ENCODE measurements around the gene NSRP1.
"Not testable (repeated sequence)": the region's sequence is repeated elsewhere in the genome, so short reads cannot be mapped to it uniquely, and the experiment has no call there.

Gene NSRP1

GRCh38 chr17:30188211-30188939 lies 71.8 kb downstream of the NSRP1 start:
- no peak for DNase-seq

GRCh38 chr17:30191072-30191471 lies 74.5 kb downstream of the NSRP1 start:
- no peak for DNase-seq

- DNase-seq = no peak
Observed at GRCh38 chr17:30196504-30196903, 79.9 kb downstream of the NSRP1 start.

GRCh38 chr17:30197416-30197815 lies 80.8 kb downstream of the NSRP1 start:
- DNase-seq = no peak

- no peak for DNase-seq
Observed at GRCh38 chr17:30199600-30199999, 83.0 kb downstream of the NSRP1 start.

GRCh38 chr17:30200106-30200505 lies 83.5 kb downstream of the NSRP1 start:
- DNase-seq = no peak

- DNase-seq = not testable (repeated sequence)
Observed at GRCh38 chr17:30200656-30201055, 84.0 kb downstream of the NSRP1 start.

GRCh38 chr17:30203471-30203981 lies 86.9 kb downstream of the NSRP1 start:
- DNase-seq = no peak

- DNase-seq = no peak
Observed at GRCh38 chr17:30207655-30208054, 91.0 kb downstream of the NSRP1 start.

GRCh38 chr17:30208214-30208613 lies 91.6 kb downstream of the NSRP1 start:
- no peak for DNase-seq

GRCh38 chr17:30209930-30210329 lies 93.3 kb downstream of the NSRP1 start:
- DNase-seq = no peak

GRCh38 chr17:30210366-30210765 lies 93.8 kb downstream of the NSRP1 start:
- no peak for DNase-seq

- DNase-seq = no peak
Observed at GRCh38 chr17:30210901-30211300, 94.3 kb downstream of the NSRP1 start.

- DNase-seq = no peak
Observed at GRCh38 chr17:30211371-30211770, 94.8 kb downstream of the NSRP1 start.

GRCh38 chr17:30212750-30213149 lies 96.1 kb downstream of the NSRP1 start:
- no peak for DNase-seq

- DNase-seq = no peak
Observed at GRCh38 chr17:30217054-30217453, 100.4 kb downstream of the NSRP1 start.

GRCh38 chr17:30217746-30218245 lies 101.2 kb downstream of the NSRP1 start:
- DNase-seq = no peak

- DNase-seq = no peak
Observed at GRCh38 chr17:30218799-30219198, 102.2 kb downstream of the NSRP1 start.

- DNase-seq = no peak
Observed at GRCh38 chr17:30219315-30219714, 102.7 kb downstream of the NSRP1 start.

- DNase-seq = no peak
Observed at GRCh38 chr17:30219833-30220232, 103.2 kb downstream of the NSRP1 start.

- no peak for DNase-seq
Observed at GRCh38 chr17:30220414-30220813, 103.8 kb downstream of the NSRP1 start.

GRCh38 chr17:30221346-30221745 lies 104.7 kb downstream of the NSRP1 start:
- no peak for DNase-seq

- DNase-seq = no peak
Observed at GRCh38 chr17:30222251-30222650, 105.6 kb downstream of the NSRP1 start.

GRCh38 chr17:30222721-30223175 lies 106.1 kb downstream of the NSRP1 start:
- DNase-seq = no peak
